ENCODE measurements around the gene RERE.

RERE gene

GRCh38 chr1:8478566-8478965 is 338.9 kb downstream of the RERE start:
- no peak for DNase-seq (ENCODE audit: low read depth, low spot score)

GRCh38 chr1:8477983-8478362 is 339.5 kb downstream of the RERE start:
- DNase-seq (ENCODE audit: low read depth, low spot score) = no peak

- no peak for DNase-seq (ENCODE audit: low read depth, low spot score)
Measured at GRCh38 chr1:8477166-8477982, 340.1 kb downstream of the RERE start.

GRCh38 chr1:8476006-8476405 is 341.4 kb downstream of the RERE start:
- no peak for DNase-seq (ENCODE audit: low read depth, low spot score)

GRCh38 chr1:8474369-8474768 is 343.1 kb downstream of the RERE start:
- DNase-seq (ENCODE audit: low read depth, low spot score) = no peak

- no peak for DNase-seq (ENCODE audit: low read depth, low spot score)
Measured at GRCh38 chr1:8473891-8474300, 343.5 kb downstream of the RERE start.

- no peak for DNase-seq (ENCODE audit: low read depth, low spot score)
Measured at GRCh38 chr1:8473121-8473875, 344.1 kb downstream of the RERE start.

GRCh38 chr1:8472668-8473067 is 344.8 kb downstream of the RERE start:
- DNase-seq (ENCODE audit: low read depth, low spot score) = no peak

GRCh38 chr1:8471451-8471850 is 346.0 kb downstream of the RERE start:
- no peak for DNase-seq (ENCODE audit: low read depth, low spot score)

GRCh38 chr1:8468751-8469150 is 348.7 kb downstream of the RERE start:
- no peak for DNase-seq (ENCODE audit: low read depth, low spot score)

GRCh38 chr1:8467308-8467707 is 350.1 kb downstream of the RERE start:
- no peak for DNase-seq (ENCODE audit: low read depth, low spot score)

- DNase-seq (ENCODE audit: low read depth, low spot score) = no peak
Measured at GRCh38 chr1:8465692-8466091, 351.7 kb downstream of the RERE start.

- DNase-seq (ENCODE audit: low read depth, low spot score) = no peak
Measured at GRCh38 chr1:8465013-8465412, 352.4 kb downstream of the RERE start.

- DNase-seq (ENCODE audit: low read depth, low spot score) = no peak
Measured at GRCh38 chr1:8464377-8464776, 353.1 kb downstream of the RERE start.

- DNase-seq (ENCODE audit: low read depth, low spot score) = no peak
Measured at GRCh38 chr1:8463144-8463927, 354.1 kb downstream of the RERE start.

GRCh38 chr1:8462371-8462892 is 355.0 kb downstream of the RERE start:
- no peak for DNase-seq (ENCODE audit: low read depth, low spot score)

GRCh38 chr1:8461351-8462110 is 355.9 kb downstream of the RERE start:
- DNase-seq (ENCODE audit: low read depth, low spot score) = no peak

GRCh38 chr1:8460784-8461183 is 356.7 kb downstream of the RERE start:
- DNase-seq (ENCODE audit: low read depth, low spot score) = no peak

- no peak for DNase-seq (ENCODE audit: low read depth, low spot score)
Measured at GRCh38 chr1:8460132-8460544, 357.3 kb downstream of the RERE start.

- DNase-seq (ENCODE audit: low read depth, low spot score) = no peak
Measured at GRCh38 chr1:8458607-8459006, 358.8 kb downstream of the RERE start.

GRCh38 chr1:8457760-8458381 is 359.6 kb downstream of the RERE start:
- no peak for DNase-seq (ENCODE audit: low read depth, low spot score)

Measured in iPS DF 19.7 (cell line).